Pulmonary artery endothelial cell (primary cell): Measurements from ENCODE around the gene ANKRD55. TPM values are rescaled to one million over a fixed set of nuclear protein-coding genes. Genes with fewer than 3 reads are reported as not detected.
"Not testable (repeated sequence)": the region's sequence is repeated elsewhere in the genome, so short reads cannot be mapped to it uniquely, and the experiment has no call there.

Source experiments
- DNase-seq: peaks from one replicate; pipeline ENCODE4 v3.0.0-alpha.2; 2011; ENCODE audit warnings: low read depth, low spot score
- total RNA-seq: library from RNA; depleted of rRNA; stranded (reverse); fragments of >200 nt; gene quantifications from 2 replicates; pipeline ENCODE4 v1.2.3, GENCODE V29; 2014

The ANKRD55 gene
- total RNA-seq, 1 donor from 2014 or later = 0.33 TPM

DNA sequence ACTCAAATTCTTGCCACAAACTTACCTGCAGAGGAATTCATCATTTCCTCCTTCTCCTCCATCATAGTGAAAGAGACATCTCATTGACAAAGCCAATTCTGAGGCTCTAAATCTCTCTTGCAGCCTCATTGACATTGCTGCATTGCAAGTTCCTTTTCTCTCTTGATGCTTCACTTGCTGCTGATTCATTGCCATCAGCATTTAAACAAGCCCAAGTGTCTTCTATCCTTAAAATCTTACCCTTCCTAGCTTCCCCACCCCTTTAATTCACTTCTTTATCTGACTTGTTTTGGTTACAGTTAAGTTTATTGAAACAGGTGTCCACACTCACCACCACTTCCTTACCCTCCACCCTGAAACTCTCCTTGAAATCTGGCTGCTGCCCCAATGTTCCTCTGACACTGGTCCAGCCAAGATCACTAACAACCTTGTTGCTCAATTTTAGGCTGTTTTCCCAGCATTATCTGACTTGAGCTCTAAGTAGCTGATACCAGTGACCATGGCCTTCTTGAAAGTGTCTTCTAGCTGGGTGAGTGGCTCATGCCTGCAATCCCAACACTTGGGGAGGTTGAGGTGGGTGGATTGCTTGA, 152.0 kb downstream of the ANKRD55 start:
- DNase-seq = not testable (repeated sequence)

- DNase-seq = no peak
Observed at GRCh38 chr5:56080375-56081052, 152.6 kb downstream of the ANKRD55 start.

DNA sequence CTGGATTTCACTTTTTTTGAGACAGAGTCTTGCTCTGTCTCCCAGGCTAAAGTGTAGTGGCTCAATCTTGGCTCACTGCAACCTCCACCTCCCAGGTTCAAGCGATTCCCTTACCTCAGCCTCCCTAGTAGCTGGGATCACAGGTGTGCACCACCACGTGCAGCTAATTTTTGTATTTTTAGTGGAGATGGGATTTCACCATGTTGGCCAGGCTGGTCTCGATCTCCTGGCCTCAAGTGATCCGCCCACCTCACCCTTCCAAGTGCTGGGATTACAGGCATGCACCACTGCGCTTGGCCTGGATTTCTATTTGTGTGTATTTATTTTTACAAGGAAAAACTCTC, 154.0 kb downstream of the ANKRD55 start:
- not testable (repeated sequence) for DNase-seq

GRCh38 chr5:56078278-56079156, 154.6 kb downstream of the ANKRD55 start:
- DNase-seq = no peak

- no peak for DNase-seq
Observed at GRCh38 chr5:56077796-56078233, 155.3 kb downstream of the ANKRD55 start.

GRCh38 chr5:56076486-56076885, 156.6 kb downstream of the ANKRD55 start:
- DNase-seq = no peak

DNA sequence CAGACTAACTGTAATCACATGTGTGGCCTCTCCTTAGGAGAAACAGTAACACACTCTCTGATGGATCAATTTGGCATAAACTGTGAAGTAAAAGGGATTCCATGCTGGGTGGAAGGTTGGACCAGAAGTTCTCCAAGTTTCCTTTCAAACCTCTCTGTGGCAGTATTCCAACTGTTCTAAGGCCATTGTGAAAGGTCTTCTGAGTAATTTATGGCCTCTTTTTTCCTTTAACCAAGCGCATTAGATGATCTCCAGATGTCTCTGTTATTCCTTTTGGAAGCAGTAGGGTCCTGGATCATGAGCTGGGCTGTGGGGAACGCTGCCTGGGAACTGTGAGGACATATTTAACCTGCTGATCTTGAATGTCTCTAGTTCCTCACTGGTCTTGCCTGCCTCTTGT, 157.8 kb downstream of the ANKRD55 start:
- no peak for DNase-seq

GRCh38 chr5:56072863-56073766, 160.0 kb downstream of the ANKRD55 start:
- DNase-seq = no peak

DNA sequence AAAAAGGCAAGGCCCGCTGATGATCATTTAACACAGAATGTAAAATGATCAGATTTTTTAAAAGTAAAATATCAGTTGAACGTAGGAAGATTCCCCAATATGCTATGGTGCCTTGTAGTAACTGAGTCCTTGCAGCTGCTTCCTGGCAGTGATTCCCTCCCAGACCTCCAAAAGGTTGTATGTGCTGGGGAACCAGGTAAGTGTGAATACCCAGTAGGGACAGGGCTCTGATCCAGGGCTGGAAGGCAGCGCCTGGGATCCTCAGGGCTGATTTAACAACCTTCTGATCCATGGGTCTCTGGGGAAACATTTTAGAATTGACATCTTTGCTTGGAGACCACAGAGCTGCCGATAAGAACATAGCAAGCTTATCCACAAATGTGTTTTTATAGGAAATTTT, 161.7 kb downstream of the ANKRD55 start:
- no peak for DNase-seq

DNA sequence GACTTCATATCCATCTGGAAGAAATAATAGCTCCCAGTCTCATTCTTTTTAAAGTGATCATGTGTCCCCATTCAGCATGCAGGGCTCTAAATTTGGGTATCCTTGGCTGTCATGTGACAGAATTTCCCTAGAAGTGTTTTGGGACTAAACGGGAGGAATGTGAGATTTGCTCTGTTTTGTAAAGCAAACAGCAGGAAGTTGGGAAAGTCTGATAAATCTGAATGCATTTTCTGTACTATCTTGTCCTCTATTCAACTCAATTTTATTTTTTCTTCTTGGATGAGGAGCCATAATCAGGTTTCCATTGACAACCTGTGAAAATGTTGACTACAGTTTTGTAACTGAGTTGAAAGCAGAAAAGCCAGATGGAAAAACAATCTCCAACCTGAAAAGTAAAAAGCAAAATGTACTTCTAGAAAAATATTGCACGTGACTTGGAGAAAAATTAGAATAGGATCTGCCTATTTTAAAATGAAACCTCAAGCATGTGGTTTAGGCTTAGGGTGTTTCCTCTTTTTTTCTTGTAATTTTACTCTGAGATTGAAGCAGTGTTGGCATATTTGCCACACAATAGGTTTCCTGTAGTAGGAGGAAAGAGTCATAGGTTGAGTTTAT, 162.2 kb downstream of the ANKRD55 start:
- DNase-seq = no peak

- DNase-seq = no peak
Observed at GRCh38 chr5:56069652-56070226, 163.4 kb downstream of the ANKRD55 start.

DNA sequence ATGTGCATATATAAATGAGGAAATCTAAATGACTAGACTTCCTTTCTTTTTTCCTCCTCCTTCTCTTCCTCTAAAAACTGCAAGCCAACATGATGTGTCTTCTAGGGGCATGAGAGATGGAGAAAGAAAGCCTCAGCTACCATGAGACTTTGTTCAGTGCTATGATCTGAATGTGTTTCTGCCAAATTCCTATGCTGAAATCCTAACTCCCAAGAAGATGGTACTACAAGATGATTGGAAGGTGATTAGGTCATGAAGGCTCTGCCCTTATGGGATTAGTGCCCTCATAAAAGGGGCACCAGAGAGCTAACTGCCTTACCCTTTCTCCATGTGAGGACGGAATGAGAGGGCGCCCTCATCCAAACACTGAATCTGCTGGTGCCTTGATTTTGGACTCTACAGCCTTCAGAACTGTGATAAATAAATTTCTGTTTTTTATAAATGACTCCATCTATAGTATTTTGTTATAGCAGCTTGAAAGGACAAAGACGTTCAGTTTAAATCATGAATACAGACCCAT, 166.1 kb downstream of the ANKRD55 start:
- no peak for DNase-seq

GRCh38 chr5:56064984-56065383, 168.1 kb downstream of the ANKRD55 start:
- DNase-seq = no peak

DNA sequence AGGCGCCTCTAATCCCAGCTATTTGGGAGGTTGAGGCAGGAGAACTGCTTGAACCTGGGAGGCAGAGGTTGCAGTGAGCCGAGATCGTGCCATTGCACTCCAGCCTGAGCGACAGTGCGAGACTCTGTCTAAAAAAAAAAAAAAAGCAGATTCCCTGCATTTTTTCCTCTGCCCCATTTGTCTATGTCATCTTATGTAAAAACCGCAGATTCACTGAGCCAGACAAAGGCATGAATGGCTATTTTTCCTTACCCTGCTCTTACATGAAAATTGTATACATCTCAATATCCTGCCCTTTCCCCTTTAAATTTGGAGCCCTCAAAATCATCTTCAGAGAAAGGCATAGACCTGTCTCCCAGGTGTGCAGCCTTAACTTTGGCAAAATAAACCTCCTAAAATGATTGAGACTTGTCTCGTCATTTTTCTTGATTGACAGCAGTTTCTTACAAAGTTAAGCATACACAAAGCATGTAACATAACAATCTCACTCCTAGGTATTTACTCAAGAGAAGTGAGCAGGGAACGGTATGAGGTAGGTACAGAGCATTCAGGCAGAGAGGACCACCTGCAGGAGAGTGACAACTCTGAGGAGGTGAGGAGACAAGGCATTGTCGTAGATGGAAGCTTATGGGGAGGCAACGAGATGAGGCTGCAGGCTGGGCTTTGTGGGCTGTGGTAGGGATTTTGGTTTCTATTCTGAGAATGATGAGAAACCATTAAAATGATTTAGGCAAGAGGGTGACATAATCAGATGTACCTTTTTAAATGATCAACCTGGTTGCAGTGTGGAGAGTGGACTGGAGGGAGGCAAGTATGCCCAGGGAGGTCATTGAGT, 172.6 kb downstream of the ANKRD55 start:
- DNase-seq = no peak

DNA sequence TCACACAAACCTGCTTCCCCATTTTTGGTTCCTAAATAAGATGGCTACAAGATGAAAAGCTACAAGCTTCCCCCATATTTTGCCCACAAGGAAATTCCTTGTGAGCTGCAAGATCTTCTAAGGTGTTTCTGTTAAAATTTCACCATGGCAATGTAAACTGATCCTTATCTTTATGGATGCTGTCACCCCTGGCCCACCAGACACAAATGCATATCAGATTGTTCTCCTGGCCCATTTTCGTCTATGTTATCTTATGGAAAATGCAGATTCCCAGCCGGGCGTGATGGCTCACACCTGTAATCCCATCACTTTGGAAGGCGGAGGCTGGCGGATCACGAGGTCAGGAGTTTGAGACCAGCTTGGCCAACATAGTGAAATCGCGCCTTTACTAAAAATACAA, 173.3 kb downstream of the ANKRD55 start:
- no peak for DNase-seq

- DNase-seq = no peak
Observed at GRCh38 chr5:56056875-56057274, 176.3 kb downstream of the ANKRD55 start.

GRCh38 chr5:56055859-56056258, 177.3 kb downstream of the ANKRD55 start:
- no peak for DNase-seq

DNA sequence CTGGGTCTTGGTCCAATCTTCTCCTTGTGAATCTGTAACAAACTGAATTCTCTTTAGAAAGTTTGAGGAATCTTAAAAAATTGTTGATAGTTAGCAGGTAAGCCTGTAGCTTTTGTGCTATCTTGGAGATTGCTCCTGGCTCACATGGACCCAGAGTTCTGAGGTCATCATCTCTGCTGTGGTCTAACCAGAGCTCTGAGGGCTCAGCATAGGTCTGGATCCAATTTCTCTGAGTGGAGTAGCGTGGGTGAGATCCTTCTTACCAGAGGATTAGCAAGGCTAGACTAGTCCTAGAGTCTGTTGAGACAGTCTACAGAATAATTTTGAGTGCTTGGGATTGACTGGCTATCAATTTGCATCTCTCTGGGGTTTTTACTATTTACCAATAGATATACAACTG, 177.8 kb downstream of the ANKRD55 start:
- no peak for DNase-seq

- DNase-seq = no peak
Observed at GRCh38 chr5:56054666-56055065, 178.5 kb downstream of the ANKRD55 start.
